CD4-positive, alpha-beta T cell treated with Interleukin-2 at 100 ng/mL for 4 hours (primary cell): ENCODE results near the gene TNRC6A.
A peak's percentile ranks its signal among the peaks of the same experiment; 100 is the strongest.
"Not testable (repeated sequence)": the region's sequence is repeated elsewhere in the genome, so short reads cannot be mapped to it uniquely, and the experiment has no call there.

ENCODE experiments used
- DNase-seq: peaks from one replicate; pipeline ENCODE4 v3.0.0-alpha.2; 2020; ENCODE audit warnings: low spot score

The TNRC6A gene

DNA sequence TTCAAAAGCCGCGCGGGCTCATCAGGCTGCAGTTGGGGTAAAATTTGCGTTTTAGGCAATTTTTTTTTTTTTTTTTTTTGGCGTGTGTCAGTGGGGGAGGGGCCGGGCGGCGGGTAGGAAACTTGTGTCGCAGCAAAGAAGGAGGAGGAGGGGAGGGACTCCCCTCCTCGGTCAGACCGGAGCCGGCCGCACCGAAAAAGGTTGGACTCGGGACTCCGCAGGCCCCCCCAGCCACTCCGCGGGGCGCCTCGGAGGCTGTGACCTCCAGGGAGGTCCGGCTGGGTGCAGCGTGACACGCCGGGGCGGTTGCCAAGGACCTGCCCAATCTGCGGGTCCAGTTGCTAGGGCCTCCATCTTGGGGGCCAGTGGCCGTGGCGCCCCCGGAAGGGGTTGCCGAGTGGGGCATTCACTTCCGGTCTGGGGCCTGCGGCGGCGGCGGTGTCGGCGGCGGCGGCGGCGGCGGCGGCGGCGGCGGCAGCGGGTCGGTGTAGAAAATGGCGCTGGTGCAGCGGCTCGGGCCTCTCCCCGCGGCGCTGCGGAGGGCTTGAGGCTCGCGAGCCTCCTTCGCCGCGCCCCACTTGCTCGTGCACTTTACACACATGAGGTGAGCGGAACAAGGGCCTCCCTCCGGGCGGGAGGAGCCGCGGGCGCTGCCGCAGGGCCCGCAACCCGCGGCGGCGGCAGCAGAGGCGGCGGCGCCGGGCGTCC is at the start of gene TNRC6A:
TNRC6A (plus strand) TSS at position 409 of the 708 bp plus-strand sequence; CDS start at position 600, 191 bp downstream.
- DNase-seq: peak; percentile 80

DNA sequence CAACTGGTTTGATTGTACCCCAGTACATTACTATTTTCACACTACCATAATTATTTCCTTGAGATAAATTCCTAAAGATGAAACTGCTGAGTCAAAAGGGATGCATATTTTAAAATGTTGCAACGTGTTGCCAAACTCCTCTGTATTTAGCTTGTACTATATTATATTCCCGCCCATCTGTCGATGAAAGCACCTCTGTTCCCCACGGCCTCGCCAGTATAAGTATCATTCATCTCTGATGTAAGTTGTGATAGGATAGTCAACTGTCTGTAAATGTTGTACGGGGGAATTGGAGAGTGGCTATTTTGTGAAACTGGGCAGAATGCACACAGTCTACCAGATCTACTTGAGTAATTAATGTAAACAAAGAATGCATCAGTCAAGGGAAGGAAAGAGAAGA is 47.7 kb upstream of the TNRC6A start:
- DNase-seq: no peak

DNA sequence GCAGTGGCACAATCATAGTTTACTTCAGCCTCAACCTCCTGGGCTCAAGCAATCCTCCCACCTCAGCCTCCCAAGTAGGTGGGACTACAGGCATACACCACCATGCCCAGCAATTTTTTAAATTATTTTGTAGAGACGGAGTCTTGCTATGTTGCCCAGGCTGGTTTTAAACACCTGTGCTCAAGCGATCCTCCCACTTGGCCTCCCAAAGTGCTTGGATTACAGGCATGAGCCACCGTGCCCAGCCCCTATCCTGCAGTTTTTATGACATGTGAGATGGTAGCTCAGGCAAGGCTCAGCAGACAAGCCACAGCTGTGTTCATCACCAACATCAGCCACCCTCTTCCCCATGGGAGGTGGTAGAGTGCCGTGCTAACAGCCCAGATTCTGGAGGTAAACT is 46.2 kb upstream of the TNRC6A start:
- DNase-seq: no peak

DNA sequence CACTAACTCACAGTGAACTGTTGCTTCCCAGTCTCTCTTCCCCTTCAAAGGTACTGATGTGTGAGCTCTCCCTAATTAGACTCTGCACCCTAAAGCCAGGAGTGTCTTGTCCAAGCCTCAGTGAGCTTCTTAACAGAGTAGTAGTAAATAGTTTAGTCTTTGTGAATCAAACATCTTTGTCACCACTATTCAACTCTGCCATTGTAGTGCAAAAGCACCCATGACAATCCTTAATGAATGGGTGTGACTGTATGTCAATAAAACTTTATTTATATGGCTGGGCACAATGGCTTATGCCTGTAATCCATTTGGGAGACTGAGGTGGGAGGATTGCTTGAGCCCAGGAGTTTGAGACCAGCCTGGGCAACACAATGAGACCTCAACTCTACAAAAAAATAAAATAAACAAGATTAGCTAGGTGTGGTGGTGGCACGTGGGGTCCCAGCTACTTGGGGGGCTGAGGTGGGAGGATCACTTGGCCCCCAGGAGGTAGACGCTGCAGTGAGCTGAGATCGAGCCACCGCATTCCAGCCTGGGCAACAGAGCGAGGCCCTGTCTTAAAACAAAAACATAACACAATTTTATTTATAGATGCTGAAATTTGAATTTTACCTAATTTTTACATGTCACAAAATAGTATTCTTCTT is 45.5 kb upstream of the TNRC6A start:
- DNase-seq: no peak

DNA sequence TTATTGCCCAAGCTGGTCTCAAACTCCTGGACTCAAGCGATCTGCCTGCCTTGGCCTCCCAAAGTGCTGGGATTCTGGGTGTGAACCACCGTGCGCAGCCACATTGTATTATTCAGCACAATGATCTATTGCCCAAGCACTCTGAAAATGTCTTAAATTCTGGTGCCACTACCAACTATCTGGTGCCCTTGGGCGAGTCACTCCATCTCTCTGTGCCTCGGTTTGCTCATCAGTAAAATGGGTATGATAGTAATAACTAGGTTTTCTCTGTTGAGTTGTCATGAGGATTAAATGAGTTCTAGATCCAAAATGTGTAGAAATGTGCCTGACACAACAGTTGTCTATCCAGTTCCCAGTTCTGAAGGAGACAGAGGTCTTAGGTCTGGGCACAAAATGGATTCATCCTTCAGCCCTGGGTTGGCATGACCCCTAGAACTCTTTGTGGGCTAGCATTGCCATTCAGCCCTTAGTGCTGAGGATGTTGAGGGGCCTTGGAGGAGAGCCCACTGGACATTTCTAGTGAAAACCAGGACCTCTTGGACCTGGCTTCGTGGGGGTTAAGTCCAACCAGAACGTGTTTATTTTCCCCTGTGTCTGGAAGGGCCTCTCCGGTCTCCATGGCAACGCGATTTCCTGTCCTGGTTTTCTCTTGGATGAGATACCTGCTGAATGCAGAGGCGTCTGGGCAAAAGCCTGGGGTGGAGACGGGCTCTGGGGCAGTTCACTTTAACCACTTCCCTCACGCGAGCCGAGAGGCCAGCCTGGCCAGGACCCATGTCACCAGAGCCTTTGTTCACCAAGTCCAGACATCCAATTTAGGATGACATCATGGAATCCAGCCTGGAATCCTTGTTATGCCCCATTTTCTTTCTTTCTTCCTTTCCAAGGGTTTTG is 43.7 kb upstream of the TNRC6A start:
- DNase-seq: no peak

DNA sequence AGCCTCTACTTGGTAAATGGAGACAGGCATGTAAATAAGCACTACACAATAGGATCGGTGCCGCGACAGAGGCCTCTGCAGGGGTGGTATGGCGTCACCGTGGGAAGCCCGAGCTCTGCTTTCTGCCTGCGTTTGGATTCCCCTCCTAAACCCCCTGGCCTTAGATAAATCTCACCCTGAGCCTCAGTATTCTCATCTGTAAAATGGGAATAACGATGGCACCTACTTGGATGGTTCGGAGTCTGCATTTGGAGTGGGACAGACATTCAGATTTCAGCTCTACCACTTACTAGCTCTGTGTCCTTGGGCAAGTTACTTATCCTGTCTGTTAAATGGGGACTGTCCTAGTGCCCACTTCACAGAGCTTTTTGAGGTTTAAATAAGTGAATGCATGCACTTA is 42.8 kb upstream of the TNRC6A start:
- no peak for DNase-seq

DNA sequence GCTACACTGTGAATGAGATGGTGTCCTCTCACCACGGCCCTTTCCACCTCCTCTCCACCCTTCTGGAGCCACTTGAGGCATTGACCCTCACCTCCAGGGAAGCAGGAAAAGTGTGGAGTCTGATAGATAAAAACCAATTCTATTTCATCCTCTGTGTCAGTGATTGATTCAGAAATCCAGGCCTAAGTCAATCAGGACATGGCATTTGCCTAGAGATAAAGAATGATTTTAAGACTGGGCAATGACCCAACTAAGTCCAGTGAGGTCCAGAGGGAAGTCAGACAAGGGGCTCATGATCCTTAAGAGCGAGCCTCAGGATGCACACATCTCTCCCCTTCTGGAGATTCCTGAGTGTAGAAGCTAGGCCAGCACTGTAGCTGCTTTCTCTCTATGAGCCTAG is 41.1 kb upstream of the TNRC6A start:
- DNase-seq: no peak

DNA sequence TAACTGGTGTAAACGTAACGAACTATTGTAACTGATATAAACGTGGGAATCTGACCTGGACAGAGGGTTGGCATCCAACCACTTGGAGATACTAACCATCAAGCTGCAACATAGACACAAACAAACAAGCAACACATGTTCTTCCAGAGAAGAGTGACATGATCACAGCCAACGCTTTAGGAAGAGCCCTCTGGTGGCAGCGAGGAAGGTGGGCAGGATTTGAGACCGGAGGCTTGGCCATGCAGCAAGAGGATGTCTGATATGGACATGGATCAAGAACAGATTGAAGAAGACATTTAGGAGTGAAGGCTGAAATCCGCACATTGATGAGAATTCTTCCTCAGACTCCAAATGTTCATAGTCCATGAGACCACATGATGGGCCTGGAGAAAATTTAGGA is 40.3 kb upstream of the TNRC6A start:
- no peak for DNase-seq

DNA sequence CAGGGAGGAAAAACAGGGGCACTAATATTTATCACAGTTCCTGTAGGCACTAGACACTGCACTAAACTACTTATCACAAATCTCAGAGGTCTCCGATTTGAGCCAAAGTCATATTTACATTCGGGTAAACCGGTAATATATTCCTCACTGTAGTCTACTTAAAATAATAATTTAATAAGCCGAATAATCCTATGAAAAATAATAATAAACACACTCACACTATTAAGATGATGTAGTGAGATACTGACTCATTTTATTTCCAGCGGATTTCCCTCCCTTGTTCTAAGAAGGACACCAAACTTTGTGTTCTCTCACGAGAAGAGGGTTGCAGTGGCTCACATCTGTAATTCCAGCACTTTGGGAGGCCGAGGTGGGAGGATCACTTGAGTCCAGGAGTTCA is 36.6 kb upstream of the TNRC6A start:
- DNase-seq: no peak

DNA sequence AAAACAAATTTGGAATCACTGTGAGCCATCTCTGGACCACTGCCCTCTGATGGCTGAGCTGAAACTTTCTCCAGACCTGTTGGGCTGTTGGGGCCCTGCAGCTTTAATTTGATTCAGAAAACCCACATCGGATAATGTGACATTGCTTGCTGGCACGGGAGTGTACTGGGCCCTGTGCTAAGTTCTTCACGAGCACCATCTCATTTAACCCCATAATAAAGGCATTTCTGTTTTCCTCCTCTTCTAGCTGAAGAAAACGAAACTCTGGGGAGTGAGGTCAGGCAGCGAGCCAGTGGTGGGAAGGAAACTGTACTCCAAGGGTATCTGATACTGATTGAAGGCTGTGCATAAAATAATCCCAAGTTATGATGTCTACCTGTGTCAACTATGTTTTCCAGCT is 34.5 kb upstream of the TNRC6A start:
- DNase-seq: no peak

DNA sequence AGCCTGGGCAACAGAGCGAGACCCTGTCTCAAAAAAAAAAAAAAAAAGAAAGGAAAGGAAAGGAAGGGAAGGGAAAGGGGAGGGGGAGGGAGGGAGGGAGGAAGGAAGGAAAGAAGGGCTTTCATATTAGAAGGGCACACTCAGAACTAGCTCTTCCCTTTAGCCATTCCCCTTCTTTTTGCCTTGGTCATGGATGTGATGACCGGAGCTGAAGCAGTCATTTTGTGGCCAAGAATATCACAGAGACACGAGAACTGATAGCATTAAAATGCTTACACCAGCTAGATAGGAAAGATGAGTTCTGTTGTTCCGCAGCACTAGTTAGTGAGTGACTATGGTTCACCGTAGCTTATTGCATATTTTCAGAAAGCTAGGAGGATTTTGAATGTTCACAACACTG is 32.8 kb upstream of the TNRC6A start:
- no peak for DNase-seq

DNA sequence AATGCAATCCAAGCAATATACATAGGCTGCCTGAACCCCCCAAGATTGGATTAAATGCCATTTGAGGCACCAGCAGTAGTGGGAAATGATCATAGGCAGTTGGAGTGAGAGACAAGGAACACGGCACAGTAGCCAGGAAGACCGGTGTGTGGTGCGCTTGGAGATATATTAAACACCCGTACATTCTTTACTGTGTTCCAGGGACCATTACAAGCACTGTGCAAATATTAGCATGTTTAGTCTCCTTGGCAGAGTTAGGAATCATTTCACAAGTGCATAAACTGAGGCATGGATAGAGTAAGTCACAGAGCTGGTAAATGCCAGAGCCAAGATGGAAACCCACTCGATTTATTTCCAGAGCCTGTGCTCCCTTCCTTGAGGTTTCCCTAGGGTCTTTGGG is 31.1 kb upstream of the TNRC6A start:
- no peak for DNase-seq

DNA sequence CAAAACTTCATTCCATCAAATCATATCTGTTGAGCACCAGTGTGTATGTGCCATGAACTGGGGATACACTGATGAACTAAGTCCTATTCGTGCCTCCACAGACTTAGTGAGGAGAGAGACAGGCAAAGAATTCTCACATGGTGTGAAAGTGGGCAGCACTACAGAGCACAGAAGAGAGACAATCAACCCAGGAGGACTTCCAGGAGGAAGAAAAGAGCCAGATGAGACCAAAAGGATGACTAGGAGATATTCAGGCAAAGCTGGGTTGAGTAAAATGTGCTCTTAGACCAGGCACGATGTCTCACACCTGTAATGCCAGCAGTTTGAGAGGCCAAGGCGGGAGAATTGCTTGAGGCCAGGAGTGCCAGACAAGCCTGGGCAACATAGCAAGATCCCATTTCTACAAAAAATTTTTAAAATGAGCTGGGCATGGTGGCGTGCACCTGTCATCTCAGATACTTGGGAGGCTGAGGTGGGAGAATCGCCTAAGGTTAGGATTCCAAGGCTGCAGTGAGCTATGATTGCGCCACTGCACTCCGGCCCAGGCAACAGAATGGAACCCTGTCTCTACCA is 30.2 kb upstream of the TNRC6A start:
- no peak for DNase-seq

DNA sequence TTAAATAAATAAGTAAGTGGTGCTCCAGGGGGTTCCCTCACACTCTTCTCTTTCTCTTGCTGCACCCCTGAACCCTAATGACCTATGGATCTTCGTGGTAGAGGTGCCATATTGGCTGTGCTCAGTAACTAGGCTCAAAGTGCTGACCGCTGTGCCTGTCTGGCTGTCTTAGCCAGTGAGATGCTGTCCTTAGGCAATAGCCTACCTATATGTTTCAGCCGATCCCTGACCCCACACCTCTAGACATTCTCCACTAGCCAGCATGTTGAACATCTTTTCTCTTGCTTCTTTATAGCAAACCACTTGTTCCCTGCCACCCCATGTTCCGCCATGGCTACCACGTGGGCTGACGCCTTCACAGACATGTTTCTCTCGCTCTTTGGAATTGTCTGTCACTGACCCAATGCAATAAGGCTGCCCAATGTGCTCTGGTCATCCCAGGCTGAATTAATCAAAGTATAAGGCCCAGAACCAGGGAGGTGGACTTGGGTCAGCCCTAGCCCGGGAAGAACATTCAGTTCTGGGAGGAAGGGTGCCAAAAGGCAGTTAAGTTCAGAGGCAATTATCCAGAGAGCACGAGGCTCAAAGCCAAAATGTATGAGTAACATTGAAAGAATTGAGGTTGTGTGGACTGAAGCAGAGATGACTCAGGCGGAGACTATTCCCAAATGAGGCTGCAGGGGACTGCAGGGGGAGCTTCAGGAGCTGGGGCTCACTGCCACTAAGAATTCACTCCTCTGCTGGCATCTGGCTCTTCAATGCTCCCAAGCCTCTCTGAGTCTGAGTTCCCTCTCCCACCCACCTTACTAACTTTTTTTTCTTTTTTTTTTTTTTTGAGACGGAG is 28.7 kb upstream of the TNRC6A start:
- no peak for DNase-seq

DNA sequence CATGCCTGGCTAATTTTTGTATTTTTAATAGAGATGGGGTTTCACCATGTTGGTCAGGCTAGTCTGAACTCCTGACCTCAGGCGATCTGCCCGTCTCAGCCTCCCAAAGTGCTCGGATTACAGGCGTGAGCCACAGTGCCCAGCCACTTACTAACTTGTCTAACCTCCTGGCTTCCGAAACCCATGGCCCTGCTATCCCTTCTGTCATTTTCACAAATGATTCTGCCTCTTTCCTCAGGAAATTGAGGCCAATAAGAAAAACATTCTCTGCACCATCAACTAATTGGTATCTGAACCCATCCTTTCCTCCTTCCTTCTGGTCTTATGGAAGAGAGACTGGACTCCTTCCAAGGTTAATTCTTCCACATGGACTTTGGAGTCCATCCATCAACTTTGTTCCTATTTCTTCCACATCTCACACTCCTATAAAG is 27.9 kb upstream of the TNRC6A start:
- DNase-seq: no peak

DNA sequence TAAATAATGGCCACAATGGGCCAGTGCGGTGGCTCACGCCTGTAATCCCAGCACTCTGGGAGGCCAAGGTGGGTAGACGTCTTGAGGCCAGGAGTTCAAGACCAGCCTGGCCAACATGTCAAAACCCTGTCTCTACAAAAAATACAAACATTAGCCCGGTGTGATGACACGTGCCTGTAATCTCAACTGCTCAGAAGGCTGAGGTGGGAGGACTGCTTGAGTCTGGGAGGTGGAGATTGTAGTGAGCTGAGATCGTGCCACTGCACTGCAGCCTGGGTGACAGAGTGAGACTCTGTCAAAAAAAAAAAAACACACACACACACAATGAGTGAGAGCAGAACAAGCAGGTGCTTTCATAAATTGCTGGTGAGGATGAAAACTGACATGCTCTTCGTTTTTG is 21.7 kb upstream of the TNRC6A start:
- DNase-seq: not testable (repeated sequence)

DNA sequence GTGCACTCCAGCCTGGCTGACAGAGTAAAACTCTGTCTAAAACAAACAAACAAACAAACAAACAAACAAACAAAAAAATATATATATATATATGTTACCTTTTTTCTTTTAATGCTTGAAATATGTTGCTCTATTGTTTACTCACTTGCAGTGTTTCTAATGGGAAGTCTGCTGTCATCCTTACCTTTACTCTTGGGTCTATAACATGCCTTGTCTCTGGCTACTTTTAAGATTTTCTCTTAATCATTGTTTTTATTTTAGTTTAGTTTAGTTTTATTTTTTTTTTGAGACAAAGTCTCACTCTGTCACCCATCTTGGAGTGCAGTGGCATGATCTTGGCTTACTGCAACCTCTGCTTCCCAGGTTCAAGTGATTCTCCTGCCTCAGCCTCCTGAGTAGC is 16.1 kb upstream of the TNRC6A start:
- DNase-seq: no peak

DNA sequence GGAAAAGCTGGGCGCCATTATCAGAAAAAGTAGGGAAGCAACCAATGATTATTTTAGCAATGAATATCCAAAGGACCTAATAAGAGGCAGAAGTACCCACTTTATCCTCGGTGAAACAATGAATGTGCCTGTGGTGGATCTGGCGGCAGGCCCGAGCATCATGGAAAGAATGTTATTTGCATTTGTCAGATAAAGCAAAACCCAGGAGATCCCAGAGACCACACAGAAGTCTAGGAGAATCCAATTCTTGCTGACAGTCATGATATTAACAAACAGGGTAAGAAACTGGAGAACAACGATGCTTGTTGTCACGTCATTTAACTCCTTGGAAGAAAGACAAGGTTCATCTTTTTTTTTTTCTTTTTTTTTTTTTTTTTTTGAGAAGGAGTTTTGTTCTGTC is 12.0 kb upstream of the TNRC6A start:
- no peak for DNase-seq

DNA sequence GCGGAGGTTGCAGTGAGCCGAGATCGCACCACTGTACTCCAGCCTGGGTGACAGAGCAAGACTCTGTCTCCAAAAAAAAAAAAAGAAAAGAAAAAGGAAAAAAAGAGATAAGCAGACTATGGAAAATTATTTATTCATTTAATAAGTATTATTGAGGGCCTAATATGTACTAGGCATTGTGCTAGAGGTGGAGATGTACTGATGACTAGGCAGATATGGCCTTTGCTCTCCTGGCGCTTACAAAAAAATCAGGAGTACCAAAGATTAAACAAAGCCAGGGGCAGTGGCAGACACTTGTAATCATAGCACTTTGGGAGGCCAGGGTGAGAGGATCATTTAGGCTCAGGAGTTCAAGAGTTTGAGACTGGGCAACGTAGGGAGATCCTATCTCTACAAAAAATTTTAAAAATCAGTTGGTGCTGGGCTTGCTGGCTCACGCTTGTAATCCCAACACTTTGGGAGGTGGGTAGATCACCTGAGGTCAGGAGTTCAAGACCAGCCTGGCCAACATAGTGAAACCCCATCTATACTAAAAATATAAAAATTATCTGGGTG is 10.4 kb upstream of the TNRC6A start:
- no peak for DNase-seq

DNA sequence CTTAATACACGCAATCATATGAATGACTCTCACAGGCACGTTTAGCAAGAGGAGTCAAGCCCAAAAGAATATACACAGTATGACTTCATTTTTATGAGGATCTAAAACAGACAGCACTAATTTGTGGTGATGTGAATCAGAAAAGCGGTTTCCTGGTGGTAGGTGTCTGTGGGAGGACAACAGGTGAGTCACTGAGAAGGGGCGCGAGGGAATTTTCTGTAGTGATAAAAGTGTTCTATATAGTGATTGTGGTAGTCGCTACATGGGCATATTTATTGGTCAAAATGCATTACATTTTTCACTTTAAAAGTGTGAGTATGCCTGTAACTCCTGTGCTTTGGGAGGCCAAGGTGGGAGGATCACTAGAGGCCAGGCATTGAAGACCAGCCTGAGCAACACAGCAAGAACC is 7.6 kb upstream of the TNRC6A start:
- peak; percentile 53 for DNase-seq

DNA sequence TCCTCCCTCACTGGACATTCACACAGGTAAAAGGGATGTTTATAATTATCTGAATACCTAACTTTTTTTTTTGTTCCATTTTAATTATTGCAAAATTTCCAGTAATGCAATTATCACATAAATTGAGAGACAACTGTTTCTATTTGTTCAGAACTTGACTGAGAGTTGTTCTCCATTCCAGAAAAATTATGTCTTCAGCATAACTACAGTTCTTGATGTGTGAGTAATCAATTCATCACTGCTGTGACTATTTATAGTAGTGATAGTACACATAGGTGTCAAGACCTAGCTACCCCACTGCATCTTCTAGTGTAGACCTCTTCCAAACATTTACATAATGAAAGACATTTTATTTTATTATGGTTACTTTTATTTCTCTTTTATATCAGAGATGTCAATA is 5.8 kb upstream of the TNRC6A start:
- DNase-seq: no peak
